ENCODE measurements around the gene MEDAG.
A peak's percentile ranks its signal among the peaks of the same experiment; 100 is the strongest.

The MEDAG gene

GRCh38 chr13:30959678-30960077, 53.6 kb downstream of the MEDAG start:
- no peak for TF ChIP-seq CTCF (IDR thresholded peaks at IDR 0.05; ENCODE audit: low read depth, low read length)
- DNase-seq (ENCODE audit: extremely low read depth, low read depth), result no peak

GRCh38 chr13:30963791-30964190, 57.7 kb downstream of the MEDAG start:
- no peak for TF ChIP-seq CTCF (IDR thresholded peaks at IDR 0.05; ENCODE audit: low read depth, low read length)
- no peak for DNase-seq (ENCODE audit: extremely low read depth, low read depth)

DNA sequence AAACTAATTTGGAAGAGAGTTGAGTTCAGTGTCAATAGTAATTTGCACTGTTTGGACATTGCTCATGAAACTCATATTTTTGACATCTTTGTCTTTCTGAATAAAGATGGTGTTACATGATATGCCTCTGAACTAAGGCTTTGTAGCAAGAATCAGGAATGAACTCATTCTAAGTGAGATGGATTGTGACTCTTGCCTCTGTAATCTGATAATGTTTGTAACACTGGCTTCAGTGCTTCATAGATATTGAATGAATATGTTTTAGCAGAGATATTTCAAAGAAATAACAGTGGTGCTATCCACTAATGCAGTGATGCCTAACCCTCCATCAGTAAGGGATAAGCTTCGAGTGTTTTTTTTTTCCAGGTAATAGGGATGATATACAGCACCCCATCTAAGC, 59.3 kb downstream of the MEDAG start:
- TF ChIP-seq CTCF (IDR thresholded peaks at IDR 0.05; ENCODE audit: low read depth, low read length), result no peak
- DNase-seq (ENCODE audit: extremely low read depth, low read depth), result no peak

DNA sequence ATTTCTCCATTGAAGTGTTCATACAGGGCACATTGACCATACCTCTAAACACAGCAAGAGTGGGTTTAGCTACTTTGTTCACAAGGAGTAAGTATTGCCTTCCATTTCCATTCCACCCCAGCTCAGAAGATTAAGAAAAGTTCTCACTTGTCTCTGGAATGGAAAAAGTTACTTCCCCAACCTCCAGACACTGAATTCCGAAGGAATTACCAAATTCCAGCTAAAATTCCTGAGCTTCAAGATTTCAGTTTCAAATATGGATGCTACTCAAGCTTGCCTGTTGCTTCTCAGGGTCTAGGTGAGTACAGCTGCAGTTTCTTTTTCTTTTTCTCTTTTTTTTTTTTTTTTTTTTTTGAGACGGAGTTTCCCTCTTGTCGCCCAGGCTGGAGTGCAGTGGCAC, 60.0 kb downstream of the MEDAG start:
- no peak for TF ChIP-seq CTCF (IDR thresholded peaks at IDR 0.05; ENCODE audit: low read depth, low read length)
- DNase-seq (ENCODE audit: extremely low read depth, low read depth), result no peak

DNA sequence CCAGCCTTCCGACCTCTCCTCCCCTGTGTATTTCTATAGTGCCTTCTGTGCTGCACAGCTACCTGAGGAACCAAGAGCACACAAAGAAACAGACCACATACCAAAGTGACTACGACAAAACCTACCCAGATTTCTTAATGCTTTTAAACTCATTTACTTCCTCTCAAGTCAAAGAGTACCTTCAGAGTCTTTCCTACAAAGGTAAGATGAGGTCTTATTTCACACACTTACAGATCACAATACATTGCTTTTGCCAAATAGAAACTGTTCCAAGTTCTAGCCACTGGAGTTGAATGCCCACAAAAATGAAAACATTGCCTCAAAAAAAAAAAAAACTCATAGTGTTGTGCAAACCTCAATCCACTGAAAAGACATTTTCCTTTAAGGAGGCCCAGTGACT, 62.8 kb downstream of the MEDAG start:
- peak; percentile 19 for DNase-seq (ENCODE audit: extremely low read depth, low read depth)

GRCh38 chr13:30971575-30971974, 65.5 kb downstream of the MEDAG start:
- DNase-seq (ENCODE audit: extremely low read depth, low read depth), result no peak
- no peak for TF ChIP-seq CTCF (IDR thresholded peaks at IDR 0.05; ENCODE audit: low read depth, low read length)

More for the DNA sequence above, 62.8 kb downstream of the MEDAG start:
- no peak for TF ChIP-seq CTCF (IDR thresholded peaks at IDR 0.05; ENCODE audit: low read depth, low read length)

GRCh38 chr13:30972888-30973377, 66.9 kb downstream of the MEDAG start:
- DNase-seq (ENCODE audit: extremely low read depth, low read depth), result peak; percentile 36

More at GRCh38 chr13:30972888-30973377, 66.9 kb downstream of the MEDAG start:
- TF ChIP-seq CTCF (IDR thresholded peaks at IDR 0.05; ENCODE audit: low read depth, low read length), result no peak

All from AG09319 (cell line).